Astrocyte (in vitro differentiated cells and primary cell): ENCODE data around the gene MAS1. TPM values are rescaled to one million over a fixed set of nuclear protein-coding genes. Genes with fewer than 3 reads are reported as not detected.

ENCODE experiments used
- DNase-seq: peaks from one replicate; pipeline ENCODE4 v3.0.0-alpha.2; 2010; ENCODE audit warnings: low read depth
- FAIRE-seq: peaks from 2 replicates; lab custom pipeline; 2011; peaks lifted over from hg19 to GRCh38; lab: Jason Lieb, UNC
- H2AFZ ChIP-seq: 2 replicates; pipeline ENCODE4 v1.6.0; 2012; ENCODE audit warnings: low read depth, low read length, inconsistent platforms
- H3K27ac ChIP-seq: 2 replicates; pipeline ENCODE4 v1.5.1; 2011; ENCODE audit warnings: low read depth, low read length, inconsistent platforms
- H3K27me3 ChIP-seq: 2 replicates; pipeline ENCODE4 v1.6.0; 2011; ENCODE audit warnings: low read length, inconsistent platforms; ENCODE audit not compliant: insufficient read depth
- H3K36me3 ChIP-seq: 2 replicates; pipeline ENCODE4 v1.5.1; 2011; ENCODE audit warnings: low read length, inconsistent platforms; ENCODE audit not compliant: insufficient read depth
- H3K4me1 ChIP-seq: 2 replicates; pipeline ENCODE4 v1.5.1; 2011; ENCODE audit warnings: low read length, inconsistent platforms; ENCODE audit not compliant: insufficient read depth
- H3K4me2 ChIP-seq: 2 replicates; pipeline ENCODE4 v1.6.0; 2012; ENCODE audit warnings: low read length, inconsistent platforms
- H3K4me3 ChIP-seq: 2 replicates; pipeline ENCODE4 v1.5.1; 2011; ENCODE audit warnings: low read depth, mild to moderate bottlenecking, low read length, inconsistent platforms; ENCODE audit not compliant: insufficient read depth
- H3K79me2 ChIP-seq: 2 replicates; pipeline ENCODE4 v1.6.0; 2012; ENCODE audit warnings: mild to moderate bottlenecking, low read length, inconsistent platforms; ENCODE audit not compliant: insufficient read depth
- H3K9ac ChIP-seq: 2 replicates; pipeline ENCODE4 v1.6.0; 2012; ENCODE audit warnings: mild to moderate bottlenecking, low read length, inconsistent platforms
- H3K9me3 ChIP-seq: 2 replicates; pipeline ENCODE4 v1.5.1; 2012; ENCODE audit warnings: low read depth, mild to moderate bottlenecking, low read length, inconsistent platforms; ENCODE audit not compliant: insufficient read depth
- H4K20me1 ChIP-seq: 2 replicates; pipeline ENCODE4 v1.6.0; 2012; ENCODE audit warnings: low read length, inconsistent platforms; ENCODE audit not compliant: insufficient read depth
- H3K27ac Mint-ChIP-seq: one replicate; pipeline ENCODE4 v1.8.0; 2021; ENCODE audit warnings: mild to moderate bottlenecking, mixed read lengths; ENCODE audit not compliant: unreplicated experiment
- H3K27me3 Mint-ChIP-seq: one replicate; pipeline ENCODE4 v1.8.0; 2021; ENCODE audit warnings: low read depth, mixed read lengths; ENCODE audit not compliant: unreplicated experiment
- H3K36me3 Mint-ChIP-seq: one replicate; pipeline ENCODE4 v1.8.0; 2021; ENCODE audit warnings: low read depth, mixed read lengths; ENCODE audit not compliant: unreplicated experiment
- H3K4me1 Mint-ChIP-seq: one replicate; pipeline ENCODE4 v1.8.0; 2021; ENCODE audit warnings: low read depth, mixed read lengths; ENCODE audit not compliant: unreplicated experiment
- H3K4me3 Mint-ChIP-seq: one replicate; pipeline ENCODE4 v1.8.0; 2021; ENCODE audit warnings: mild to moderate bottlenecking, moderate library complexity, mixed read lengths; ENCODE audit not compliant: unreplicated experiment
- H3K9me3 Mint-ChIP-seq: one replicate; pipeline ENCODE4 v1.8.0; 2021; ENCODE audit warnings: mild to moderate bottlenecking, mixed read lengths; ENCODE audit not compliant: unreplicated experiment
- EZH2 ChIP-seq: IDR thresholded peaks from 2 replicates; pipeline ENCODE4 v1.6.1; 2012; ENCODE audit warnings: mild to moderate bottlenecking, low read length, inconsistent platforms; ENCODE audit not compliant: insufficient read depth
- total RNA-seq: library from RNA; stranded (reverse); gene quantifications from 2 replicates; pipeline ENCODE4 v1.2.1, GENCODE V29; 2021
- TF ChIP-seq, protein P1 (sequence below): IDR thresholded peaks from 2 replicates; pipeline ENCODE4 v1.5.1; 2011; ENCODE audit warnings: low read depth, mild to moderate bottlenecking, inconsistent platforms, low read length, moderate library complexity; ENCODE audit not compliant: insufficient read depth

Gene MAS1
- total RNA-seq, 1 donor from 2014 or later = not detected

DNA sequence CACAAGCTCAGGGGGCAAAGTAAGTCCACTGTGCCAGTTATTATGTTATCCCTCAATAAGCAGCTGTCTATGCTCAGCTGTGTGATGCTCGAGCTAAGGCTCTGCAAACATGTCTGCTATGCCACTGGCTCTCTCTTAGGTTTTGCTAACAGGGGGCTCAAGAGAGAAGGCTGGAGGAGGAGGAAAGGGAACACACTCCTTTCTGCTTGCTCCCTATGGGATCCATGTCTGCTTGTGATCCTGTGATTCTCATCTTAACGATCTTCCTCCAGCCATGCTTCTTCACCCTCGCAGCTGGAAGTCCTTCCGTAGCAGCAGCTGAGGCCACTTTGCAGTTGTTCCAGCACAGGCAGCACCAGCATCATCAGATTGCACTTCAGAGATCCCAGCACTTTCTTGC lies 41.1 kb downstream of the MAS1 start:
- no peak for DNase-seq
- peaks cover 7% of the 10 kb centered on the region for H3K9me3 Mint-ChIP-seq
- H2AFZ ChIP-seq = no peak overlapping the region
- FAIRE-seq = no peak
- no peak overlapping the region for H3K4me2 ChIP-seq
- no peaks in the 10 kb centered on the region for H3K36me3 Mint-ChIP-seq
- no peaks in the 10 kb centered on the region for H4K20me1 ChIP-seq
- H3K4me3 ChIP-seq = no peak overlapping the region
- no peak overlapping the region for H3K27ac ChIP-seq
- H3K4me1 ChIP-seq = peaks cover 13% of the 10 kb centered on the region
- H3K27me3 ChIP-seq = no peaks in the 10 kb centered on the region
- H3K9me3 ChIP-seq = peaks cover 10% of the 10 kb centered on the region
- no peaks in the 10 kb centered on the region for H3K36me3 ChIP-seq
- H3K9ac ChIP-seq = no peak overlapping the region
- H3K4me1 Mint-ChIP-seq = peaks cover 11% of the 10 kb centered on the region
- H3K27ac Mint-ChIP-seq = no peak overlapping the region
- no peaks in the 10 kb centered on the region for H3K79me2 ChIP-seq
- peaks cover 12% of the 10 kb centered on the region for H3K27me3 Mint-ChIP-seq
- no peak for TF ChIP-seq EZH2
- TF ChIP-seq, protein P1, sequence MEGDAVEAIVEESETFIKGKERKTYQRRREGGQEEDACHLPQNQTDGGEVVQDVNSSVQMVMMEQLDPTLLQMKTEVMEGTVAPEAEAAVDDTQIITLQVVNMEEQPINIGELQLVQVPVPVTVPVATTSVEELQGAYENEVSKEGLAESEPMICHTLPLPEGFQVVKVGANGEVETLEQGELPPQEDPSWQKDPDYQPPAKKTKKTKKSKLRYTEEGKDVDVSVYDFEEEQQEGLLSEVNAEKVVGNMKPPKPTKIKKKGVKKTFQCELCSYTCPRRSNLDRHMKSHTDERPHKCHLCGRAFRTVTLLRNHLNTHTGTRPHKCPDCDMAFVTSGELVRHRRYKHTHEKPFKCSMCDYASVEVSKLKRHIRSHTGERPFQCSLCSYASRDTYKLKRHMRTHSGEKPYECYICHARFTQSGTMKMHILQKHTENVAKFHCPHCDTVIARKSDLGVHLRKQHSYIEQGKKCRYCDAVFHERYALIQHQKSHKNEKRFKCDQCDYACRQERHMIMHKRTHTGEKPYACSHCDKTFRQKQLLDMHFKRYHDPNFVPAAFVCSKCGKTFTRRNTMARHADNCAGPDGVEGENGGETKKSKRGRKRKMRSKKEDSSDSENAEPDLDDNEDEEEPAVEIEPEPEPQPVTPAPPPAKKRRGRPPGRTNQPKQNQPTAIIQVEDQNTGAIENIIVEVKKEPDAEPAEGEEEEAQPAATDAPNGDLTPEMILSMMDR = no peak
- H3K4me3 Mint-ChIP-seq = no peak overlapping the region

GRCh38 chr6:159933077-159933476 lies 42.3 kb downstream of the MAS1 start:
- Mint-ChIP-seq H3K9me3 (peaks cover 7% of the 10 kb centered on the region), H3K4me3 (no peak overlapping the region), H3K27me3 (peaks cover 12% of the 10 kb centered on the region), H3K36me3 (no peaks in the 10 kb centered on the region), H3K27ac (no peak overlapping the region), H3K4me1 (peaks cover 11% of the 10 kb centered on the region)
- no peaks in the 10 kb centered on the region for H3K36me3 ChIP-seq
- DNase-seq (no peak), FAIRE-seq (no peak)
- peaks cover 13% of the 10 kb centered on the region for H3K4me1 ChIP-seq
- H3K9ac ChIP-seq = no peak overlapping the region
- H3K27ac ChIP-seq = no peak overlapping the region
- no peaks in the 10 kb centered on the region for H4K20me1 ChIP-seq
- H3K4me3 ChIP-seq = no peak overlapping the region
- TF ChIP-seq EZH2 = no peak
- TF ChIP-seq, protein P1 = no peak
- H3K9me3 ChIP-seq = peaks cover 10% of the 10 kb centered on the region
- H3K4me2 ChIP-seq = no peak overlapping the region
- H3K79me2 ChIP-seq = no peaks in the 10 kb centered on the region
- H3K27me3 ChIP-seq = no peaks in the 10 kb centered on the region
- no peak overlapping the region for H2AFZ ChIP-seq

DNA sequence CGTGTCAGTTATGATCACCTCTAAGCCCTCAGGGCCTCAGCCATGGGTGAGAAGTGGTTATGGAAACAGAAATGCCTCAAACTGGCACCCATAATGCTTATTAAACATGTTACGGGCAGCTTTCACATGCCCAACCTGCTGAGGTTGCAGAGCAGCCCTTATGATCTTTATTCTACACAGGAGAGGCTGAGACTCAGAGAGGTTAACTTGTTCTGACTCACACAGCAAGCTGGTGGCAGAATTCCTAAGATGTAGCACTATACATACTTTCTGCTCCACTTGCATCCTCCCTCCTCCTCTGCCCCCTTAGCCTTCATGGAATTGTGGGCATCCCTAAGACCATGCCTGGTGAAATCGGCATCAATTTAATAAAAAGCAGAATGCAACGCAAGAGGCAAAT lies 43.4 kb downstream of the MAS1 start:
- H3K27me3 ChIP-seq = no peaks in the 10 kb centered on the region
- H3K79me2 ChIP-seq = no peaks in the 10 kb centered on the region
- H4K20me1 ChIP-seq = no peaks in the 10 kb centered on the region
- FAIRE-seq (no peak), DNase-seq (peak; percentile 27)
- Mint-ChIP-seq H3K4me3 (no peak overlapping the region), H3K36me3 (no peaks in the 10 kb centered on the region), H3K27ac (no peak overlapping the region), H3K27me3 (peaks cover 12% of the 10 kb centered on the region), H3K9me3 (peaks cover 7% of the 10 kb centered on the region), H3K4me1 (peaks cover 11% of the 10 kb centered on the region)
- no peak for TF ChIP-seq EZH2
- TF ChIP-seq, protein P1 = no peak
- H3K9me3 ChIP-seq = peaks cover 10% of the 10 kb centered on the region
- H3K9ac ChIP-seq = no peak overlapping the region
- no peak overlapping the region for H2AFZ ChIP-seq
- peak overlapping the region; percentile 53 for H3K4me2 ChIP-seq
- peaks cover 13% of the 10 kb centered on the region for H3K4me1 ChIP-seq
- H3K4me3 ChIP-seq = no peak overlapping the region
- no peak overlapping the region for H3K27ac ChIP-seq
- H3K36me3 ChIP-seq = no peaks in the 10 kb centered on the region
